Testis (tissue), 2 donors: Measurements from ENCODE around the gene TMEM229B.

Experiments
- CTCF ChIP-seq, 3 experiments: fragments of 450-650 bp in 2 of 3; fragments of 200-600 bp in 1 of 3; sonication (generic) in 1 of 3; IDR thresholded peaks; one replicate each; pipeline ENCODE4 v1.5.1; 2016 to 2019; ENCODE audit warnings: antibody characterized with exemption in 3 of 3, mild to moderate bottlenecking in 2 of 3, moderate library complexity in 1 of 3
- POLR2A ChIP-seq: fragments of 450-650 bp; IDR thresholded peaks from one replicate; pipeline ENCODE4 v1.6.1; 2017; ENCODE audit warnings: antibody characterized with exemption, mild to moderate bottlenecking, moderate library complexity

- TF ChIP-seq POLR2A (no peak), CTCF (IDR thresholded peaks at IDR 0.05) (no peak)
Measured at GRCh38 chr14:67447033-67447381, 41.5 kb downstream of the TMEM229B start.
